ENCODE data around the gene PTPRT.

DNA sequence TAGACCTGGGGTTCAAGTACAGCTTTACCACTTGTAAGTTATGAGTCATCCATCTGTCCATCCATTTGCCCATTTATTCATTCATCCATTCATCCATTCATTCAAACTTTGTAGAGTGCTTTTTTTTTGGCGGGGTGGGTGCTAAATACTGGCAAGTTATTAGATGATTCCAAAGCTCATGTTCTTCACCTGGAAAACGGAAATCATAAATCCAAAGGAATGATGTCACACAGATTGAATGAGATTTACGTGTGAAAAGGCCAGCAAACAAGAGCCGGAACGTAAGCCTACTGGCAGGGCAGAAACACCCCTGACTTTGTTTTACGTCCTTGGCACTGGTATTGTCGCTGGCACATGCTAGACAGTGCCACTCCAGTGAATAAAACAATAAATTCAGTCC lies 1090.6 kb downstream of the PTPRT start:
- TF ChIP-seq, protein P1, sequence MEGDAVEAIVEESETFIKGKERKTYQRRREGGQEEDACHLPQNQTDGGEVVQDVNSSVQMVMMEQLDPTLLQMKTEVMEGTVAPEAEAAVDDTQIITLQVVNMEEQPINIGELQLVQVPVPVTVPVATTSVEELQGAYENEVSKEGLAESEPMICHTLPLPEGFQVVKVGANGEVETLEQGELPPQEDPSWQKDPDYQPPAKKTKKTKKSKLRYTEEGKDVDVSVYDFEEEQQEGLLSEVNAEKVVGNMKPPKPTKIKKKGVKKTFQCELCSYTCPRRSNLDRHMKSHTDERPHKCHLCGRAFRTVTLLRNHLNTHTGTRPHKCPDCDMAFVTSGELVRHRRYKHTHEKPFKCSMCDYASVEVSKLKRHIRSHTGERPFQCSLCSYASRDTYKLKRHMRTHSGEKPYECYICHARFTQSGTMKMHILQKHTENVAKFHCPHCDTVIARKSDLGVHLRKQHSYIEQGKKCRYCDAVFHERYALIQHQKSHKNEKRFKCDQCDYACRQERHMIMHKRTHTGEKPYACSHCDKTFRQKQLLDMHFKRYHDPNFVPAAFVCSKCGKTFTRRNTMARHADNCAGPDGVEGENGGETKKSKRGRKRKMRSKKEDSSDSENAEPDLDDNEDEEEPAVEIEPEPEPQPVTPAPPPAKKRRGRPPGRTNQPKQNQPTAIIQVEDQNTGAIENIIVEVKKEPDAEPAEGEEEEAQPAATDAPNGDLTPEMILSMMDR (conservative IDR thresholded peaks at IDR 0.05 in 1 of 2, IDR thresholded peaks at IDR 0.05 in 1 of 2; ENCODE audit: low read depth in 1 of 2, low read length in 2 of 2): no peak
- no peak for TF ChIP-seq EZH2 (IDR thresholded peaks at IDR 0.05; ENCODE audit: low read length, missing control alignments)
